ENCODE data around the gene GMPPA. TPM values are rescaled to one million over a fixed set of nuclear protein-coding genes. Genes with fewer than 3 reads are reported as not detected.

The GMPPA gene
- total RNA-seq, 1 experiment from 2014 or later, result 81.6 TPM

Other genes starting within 250 kb of the GMPPA start
- gene TUBA4B, start 245.6 kb upstream of the GMPPA start, total RNA-seq (2014; rRNA removed; shearing (Covaris generic)), result not detected in 2 replicates
- 105 and 129 TPM in 2 replicates for gene TUBA4A, start 245.0 kb upstream of the GMPPA start, total RNA-seq (2014; rRNA removed; shearing (Covaris generic))
- 33.2 and 45.9 TPM in 2 replicates for gene DNAJB2, start 219.5 kb upstream of the GMPPA start, total RNA-seq (2014; rRNA removed; shearing (Covaris generic))
- 1.1 and 1.7 TPM in 2 replicates for gene PTPRN, start 189.5 kb upstream of the GMPPA start, total RNA-seq (2014; rRNA removed; shearing (Covaris generic))
- gene RESP18, start 166.1 kb upstream of the GMPPA start, total RNA-seq (2014; rRNA removed; shearing (Covaris generic)), result not detected in 2 replicates
- gene DNPEP, start 111.0 kb upstream of the GMPPA start, total RNA-seq (2014; rRNA removed; shearing (Covaris generic)), result 75.8 and 88.2 TPM in 2 replicates
- 0.37 TPM in 1 of 2 replicates, not detected in the other for gene DES, start 80.5 kb upstream of the GMPPA start, total RNA-seq (2014; rRNA removed; shearing (Covaris generic))
- gene SPEG, start 64.0 kb upstream of the GMPPA start, total RNA-seq (2014; rRNA removed; shearing (Covaris generic)), result 9.8 and 13.9 TPM in 2 replicates
- gene ASIC4, start 15.6 kb downstream of the GMPPA start, total RNA-seq (2014; rRNA removed; shearing (Covaris generic)), result 0.02 and 0.10 TPM in 2 replicates
- 117 and 227 TPM in 2 replicates for gene CHPF, start 44.9 kb downstream of the GMPPA start, total RNA-seq (2014; rRNA removed; shearing (Covaris generic))
- gene TMEM198, start 45.1 kb downstream of the GMPPA start, total RNA-seq (2014; rRNA removed; shearing (Covaris generic)), result 2.5 and 3.5 TPM in 2 replicates
- gene OBSL1, start 72.6 kb downstream of the GMPPA start, total RNA-seq (2014; rRNA removed; shearing (Covaris generic)), result 44.2 and 81.4 TPM in 2 replicates
- gene INHA, start 73.4 kb downstream of the GMPPA start, total RNA-seq (2014; rRNA removed; shearing (Covaris generic)), result 0.12 and 0.20 TPM in 2 replicates
- 6.7 and 16.3 TPM in 2 replicates for gene STK11IP, start 99.0 kb downstream of the GMPPA start, total RNA-seq (2014; rRNA removed; shearing (Covaris generic))
- gene SLC4A3, start 128.7 kb downstream of the GMPPA start, total RNA-seq (2014; rRNA removed; shearing (Covaris generic)), result 1.2 and 2.6 TPM in 2 replicates